ENCODE measurements around the gene ASXL2. TPM values are rescaled to one million over a fixed set of nuclear protein-coding genes. Genes with fewer than 3 reads are reported as not detected.

The ASXL2 gene
- total and polyA plus RNA-seq, 12 donors, result 1.8 to 34.0 (median 28.6) TPM

- 79 to 83% methylated on average over 6 of the region's 6 CpGs for WGBS, 2 donors
- Histone ChIP-seq H3K27me3 (no peaks in the 10 kb centered on the region), H3K4me3 (no peak overlapping the region), H3K27ac (peak overlapping the region in 1 of 10 donors; percentile 74), H3K36me3 (peaks cover 0 to 16% (median 0%) of the 10 kb centered on the region in 9 donors), H3K4me1 (peaks cover 0 to 23% (median 4%) of the 10 kb centered on the region in 9 donors), H3K9me3 (no peaks in the 10 kb centered on the region)
- intact Hi-C loops (cut with DNase I), result no loop called here
- ATAC-seq (no peak), DNase-seq (no peak)
- TF ChIP-seq CTCF (IDR thresholded peaks at IDR 0.05), result no peak
These were observed 141.3 kb downstream of the ASXL2 start for GRCh38 chr2:25736899-25737515.

DNA sequence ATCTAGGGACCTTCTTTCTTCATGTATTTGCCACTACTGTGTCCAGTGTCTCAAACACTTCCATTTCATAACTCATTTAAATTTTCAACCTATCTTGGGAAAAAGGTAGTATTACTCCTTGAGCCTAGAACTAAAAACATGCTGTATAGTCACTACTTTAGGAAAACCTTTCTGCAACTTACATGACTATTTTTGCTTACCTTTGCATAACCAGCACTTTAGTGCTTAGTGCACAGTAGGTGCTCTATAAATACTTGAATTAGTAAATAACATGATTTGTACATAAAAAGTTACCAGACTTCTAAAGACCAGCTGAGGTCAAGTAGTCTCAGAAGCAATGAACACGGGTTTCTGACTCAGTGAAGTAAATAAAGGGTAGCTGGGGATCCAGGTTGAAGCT, 142.5 kb downstream of the ASXL2 start:
- DNase-seq (no peak), ATAC-seq (no peak)
- 93 to 97% methylated on average over 1 of the region's 1 CpG for WGBS, 2 donors
- intact Hi-C loops (cut with DNase I), result no loop called here
- Histone ChIP-seq H3K27me3 (no peaks in the 10 kb centered on the region), H3K4me1 (peaks cover 0 to 23% (median 2%) of the 10 kb centered on the region in 9 donors), H3K27ac (no peak overlapping the region), H3K9me3 (no peaks in the 10 kb centered on the region), H3K4me3 (no peak overlapping the region), H3K36me3 (peaks cover 0 to 6% (median 0%) of the 10 kb centered on the region in 9 donors)
- TF ChIP-seq CTCF (IDR thresholded peaks at IDR 0.05), result no peak

DNA sequence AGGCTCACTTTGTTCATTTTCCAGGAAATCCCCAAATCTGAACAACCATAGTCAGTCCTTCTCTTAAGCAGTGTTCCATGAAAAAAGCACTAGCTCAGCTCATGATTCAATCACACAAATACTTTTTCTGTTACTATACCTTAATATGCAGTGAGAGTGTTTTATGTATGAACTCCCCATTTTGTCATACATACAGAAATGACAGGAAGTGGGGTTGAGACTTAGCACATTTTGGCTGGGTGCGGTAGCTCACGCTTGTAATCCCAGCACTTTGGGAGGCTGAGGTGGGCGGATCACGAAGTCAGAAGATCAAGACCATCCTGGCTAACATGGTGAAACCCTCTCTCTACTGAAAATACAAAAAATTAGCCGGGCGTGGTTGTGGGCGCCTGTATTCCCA, 149.7 kb downstream of the ASXL2 start:
- no peaks in the 10 kb centered on the region for H3K36me3 ChIP-seq
- no peak overlapping the region for H3K27ac ChIP-seq
- no peak overlapping the region for H3K4me3 ChIP-seq
- H3K9me3 ChIP-seq, result no peaks in the 10 kb centered on the region
- no peaks in the 10 kb centered on the region for H3K4me1 ChIP-seq
- no peaks in the 10 kb centered on the region for H3K27me3 ChIP-seq
- DNase-seq (no peak), ATAC-seq (no peak)
- 92 to 96% methylated on average over 7 of the region's 7 CpGs for WGBS, 2 donors
- intact Hi-C loops (cut with DNase I), result no loop called here
- TF ChIP-seq CTCF (IDR thresholded peaks at IDR 0.05), result no peak

- Histone ChIP-seq H3K4me1 (no peaks in the 10 kb centered on the region), H3K27ac (no peak overlapping the region), H3K36me3 (no peaks in the 10 kb centered on the region), H3K27me3 (no peaks in the 10 kb centered on the region), H3K9me3 (no peaks in the 10 kb centered on the region), H3K4me3 (no peak overlapping the region)
- no peak for TF ChIP-seq CTCF (IDR thresholded peaks at IDR 0.05)
- intact Hi-C loops (cut with DNase I), result no loop called here
- 59 to 76% methylated on average over 3 of the region's 3 CpGs for WGBS, 2 donors
- ATAC-seq, result no peak
- no peak for DNase-seq
These were observed 151.8 kb downstream of the ASXL2 start for GRCh38 chr2:25726522-25726921.
